Right forelimb (tissue), 1 donor: ENCODE data around the gene ATOH1.

Experiments used
- DNase-seq: peaks from one replicate; pipeline ENCODE4 v3.0.0-alpha.2; 2018

The ATOH1 gene

GRCh38 chr4:93828332-93828994, at the start of gene ATOH1:
TSS of gene ATOH1 (plus strand) at chr4:93828753. CDS start at chr4:93828927, 174 bp downstream.
- DNase-seq = no peak

GRCh38 chr4:93779228-93779627, 49.3 kb upstream of the ATOH1 start:
- no peak for DNase-seq

- DNase-seq = no peak
These were observed 48.5 kb upstream of the ATOH1 start for GRCh38 chr4:93780080-93780479.

- DNase-seq = no peak
These were observed 47.4 kb upstream of the ATOH1 start for GRCh38 chr4:93781198-93781597.

- DNase-seq = no peak
These were observed 42.4 kb upstream of the ATOH1 start for GRCh38 chr4:93786149-93786548.

- no peak for DNase-seq
These were observed 39.8 kb upstream of the ATOH1 start for GRCh38 chr4:93788712-93789111.

GRCh38 chr4:93791570-93792195, 36.9 kb upstream of the ATOH1 start:
- DNase-seq = peak; percentile 57

- no peak for DNase-seq
These were observed 26.5 kb upstream of the ATOH1 start for GRCh38 chr4:93802045-93802444.

- DNase-seq = no peak
These were observed 18.8 kb upstream of the ATOH1 start for GRCh38 chr4:93809773-93810172.

- no peak for DNase-seq
These were observed 18.1 kb upstream of the ATOH1 start for GRCh38 chr4:93810340-93810992.

GRCh38 chr4:93813092-93813491, 15.5 kb upstream of the ATOH1 start:
- no peak for DNase-seq

GRCh38 chr4:93814141-93814540, 14.4 kb upstream of the ATOH1 start:
- DNase-seq = no peak

GRCh38 chr4:93814722-93815121, 13.8 kb upstream of the ATOH1 start:
- DNase-seq = no peak

GRCh38 chr4:93825551-93826216, 2.9 kb upstream of the ATOH1 start:
- DNase-seq = no peak

- DNase-seq = no peak
These were observed 1.1 kb upstream of the ATOH1 start for GRCh38 chr4:93827272-93827947.

- no peak for DNase-seq
These were observed 654 bp downstream of the ATOH1 start for GRCh38 chr4:93828995-93829819.

GRCh38 chr4:93829820-93830687, 1.5 kb downstream of the ATOH1 start:
- no peak for DNase-seq

GRCh38 chr4:93831716-93832496, 3.4 kb downstream of the ATOH1 start:
- no peak for DNase-seq

GRCh38 chr4:93834249-93835066, 5.9 kb downstream of the ATOH1 start:
- DNase-seq = no peak
